GM21367 (cell line): ENCODE results near the gene LSM12.
A peak's percentile ranks its signal among the peaks of the same experiment; 100 is the strongest.
"Not testable (repeated sequence)": the region's sequence is repeated elsewhere in the genome, so short reads cannot be mapped to it uniquely, and the experiment has no call there.

ENCODE experiments used
- ATAC-seq: cut with Tn5 transposase; IDR thresholded peaks from one replicate; pipeline ENCODE4 v1.9.1; 2021; ENCODE audit not compliant: unreplicated experiment

Gene LSM12

DNA sequence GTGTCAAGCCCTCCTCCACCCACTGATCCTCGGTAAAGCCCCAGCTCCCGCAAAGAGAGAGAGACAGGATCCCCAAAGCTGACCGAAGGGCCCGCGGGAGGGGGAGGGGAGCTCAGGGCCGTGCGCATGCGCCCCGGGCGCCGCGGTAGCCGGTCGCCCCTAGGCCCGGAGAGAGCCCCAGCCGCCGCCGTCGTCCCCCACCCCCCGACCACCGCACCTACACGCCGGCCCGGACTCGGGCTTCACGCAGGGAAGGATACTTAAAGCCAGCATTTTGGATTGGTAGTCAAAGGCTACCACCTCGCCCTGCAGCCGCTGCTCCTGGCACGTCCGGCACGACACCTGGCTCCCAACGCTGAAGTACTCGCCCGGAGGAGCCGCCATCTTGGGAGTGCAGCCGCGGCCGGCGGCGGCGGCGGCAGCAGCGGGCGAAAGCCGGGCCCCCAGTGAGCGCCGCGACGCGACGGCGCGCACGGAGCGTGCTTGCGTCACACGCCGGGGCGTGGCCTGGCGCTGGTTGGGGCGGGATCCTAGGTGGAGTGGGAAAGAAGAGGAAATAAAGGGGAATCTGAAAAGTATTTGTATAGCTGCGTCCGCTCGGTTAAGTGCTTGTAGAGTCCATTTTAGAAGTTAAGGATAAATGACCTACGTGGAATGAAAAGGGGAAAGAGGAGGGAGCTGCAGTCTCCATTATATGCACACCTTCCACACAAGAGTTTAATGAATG lies at the start of gene LSM12:
Gene LSM12 (minus strand): TSS at position 468 of the 727 bp plus-strand sequence. CDS start 84 bp downstream, at position 384.
- peak; percentile 38 for ATAC-seq

DNA sequence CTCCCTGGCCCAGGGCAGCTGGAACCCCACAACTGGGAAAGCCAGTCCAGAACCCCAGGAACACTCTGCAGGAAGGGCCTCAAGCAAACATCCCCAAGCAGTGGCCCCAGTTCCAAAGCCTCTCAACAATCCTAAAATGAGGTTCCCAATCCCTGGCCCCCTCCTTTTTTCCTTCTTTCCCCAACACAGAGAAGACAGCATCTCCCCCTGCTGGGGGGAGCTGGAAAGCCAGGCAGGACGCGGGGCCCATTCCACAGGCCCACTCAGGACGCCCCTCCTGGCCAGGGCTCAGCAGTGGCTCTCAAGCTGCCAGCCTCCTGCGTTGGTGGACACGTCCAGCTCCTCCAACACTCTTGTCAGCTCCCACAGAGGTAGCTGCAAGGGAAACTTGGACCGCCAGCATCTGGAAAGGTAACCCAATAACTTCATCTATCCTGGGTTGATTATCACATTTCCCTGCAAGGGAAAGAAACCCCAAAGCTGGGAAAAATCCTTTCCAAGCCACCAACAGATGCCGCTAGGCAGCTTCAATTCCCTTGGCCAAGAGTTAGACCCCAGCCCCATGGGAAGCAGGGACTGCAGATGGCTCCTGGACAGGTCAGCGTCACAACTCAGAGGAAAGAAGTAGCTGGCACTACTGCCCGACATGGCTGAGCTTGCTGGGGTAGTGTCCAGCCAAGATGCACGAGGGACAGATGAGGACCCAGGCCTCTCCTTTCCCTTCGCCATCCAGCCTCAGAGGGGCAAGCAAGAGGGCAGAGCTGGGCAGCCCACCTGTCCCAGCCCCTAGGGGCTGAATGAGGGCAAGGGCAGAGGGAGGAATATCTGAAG lies 49.3 kb upstream of the LSM12 start:
- no peak for ATAC-seq

DNA sequence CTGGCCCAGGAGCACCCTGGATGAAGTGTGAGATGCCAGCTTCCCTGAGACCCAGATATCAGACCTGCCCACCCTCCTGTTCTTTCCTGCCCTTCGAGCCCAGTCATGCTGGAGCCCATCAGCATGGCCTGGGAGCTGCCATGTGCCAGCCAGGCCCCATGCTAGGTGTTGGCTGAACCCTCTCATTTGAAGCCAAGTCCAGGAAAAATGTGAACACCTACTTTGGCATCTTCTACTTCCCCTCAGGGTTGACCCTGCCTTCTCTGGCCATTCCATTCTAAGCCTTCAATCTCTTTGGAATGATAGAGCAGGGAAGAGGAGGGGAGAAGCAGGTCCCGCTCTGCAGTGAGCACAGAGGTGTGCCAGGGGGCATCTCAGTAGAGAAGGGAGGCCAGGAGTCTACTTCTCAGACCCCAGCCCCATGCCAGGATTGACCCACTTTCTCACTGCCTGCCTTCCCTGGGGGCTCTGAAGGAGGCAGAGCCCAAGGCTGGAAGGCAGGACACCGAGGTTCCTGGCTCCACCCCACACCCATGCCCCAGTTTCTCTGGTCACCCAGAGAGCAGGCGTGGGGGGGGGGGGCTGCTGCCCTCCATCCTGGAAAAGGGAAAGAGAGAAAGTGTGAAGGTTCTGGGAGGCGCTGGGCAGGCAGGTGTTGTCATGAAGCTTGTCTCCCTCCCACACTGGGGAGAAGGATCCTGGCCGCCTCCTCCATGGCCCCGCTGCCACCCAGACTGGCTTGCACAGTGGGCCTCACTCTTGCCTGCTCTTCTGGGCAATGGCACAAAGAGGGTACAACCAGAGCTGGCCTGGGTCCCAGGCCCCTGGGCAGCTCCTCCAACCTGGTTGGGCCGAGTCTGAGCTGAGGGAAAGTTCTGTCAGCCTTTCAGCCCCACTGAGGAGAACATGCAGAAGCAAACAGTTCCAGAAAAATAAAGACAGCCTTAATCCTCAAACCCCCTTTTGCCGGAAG lies 47.7 kb upstream of the LSM12 start:
- ATAC-seq, result no peak

DNA sequence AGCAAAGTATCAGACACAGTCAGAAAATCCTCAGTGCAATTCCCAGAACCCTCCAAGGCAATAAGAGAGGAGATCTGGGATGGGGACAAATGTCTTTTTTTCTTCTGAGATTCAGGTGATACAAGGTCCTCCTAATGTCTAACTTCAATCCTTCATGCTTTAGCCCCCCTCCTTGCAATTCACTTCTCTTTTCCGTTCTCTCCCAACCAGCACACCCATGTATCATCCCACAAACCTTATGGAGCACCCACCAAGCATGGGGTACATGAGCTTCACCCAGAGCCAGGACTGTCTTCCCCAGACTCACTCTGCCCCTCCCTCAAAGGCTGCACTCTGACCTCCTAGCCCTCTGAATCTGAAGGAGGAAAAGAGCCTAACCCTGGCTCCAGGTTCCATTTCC lies 46.9 kb upstream of the LSM12 start:
- no peak for ATAC-seq

DNA sequence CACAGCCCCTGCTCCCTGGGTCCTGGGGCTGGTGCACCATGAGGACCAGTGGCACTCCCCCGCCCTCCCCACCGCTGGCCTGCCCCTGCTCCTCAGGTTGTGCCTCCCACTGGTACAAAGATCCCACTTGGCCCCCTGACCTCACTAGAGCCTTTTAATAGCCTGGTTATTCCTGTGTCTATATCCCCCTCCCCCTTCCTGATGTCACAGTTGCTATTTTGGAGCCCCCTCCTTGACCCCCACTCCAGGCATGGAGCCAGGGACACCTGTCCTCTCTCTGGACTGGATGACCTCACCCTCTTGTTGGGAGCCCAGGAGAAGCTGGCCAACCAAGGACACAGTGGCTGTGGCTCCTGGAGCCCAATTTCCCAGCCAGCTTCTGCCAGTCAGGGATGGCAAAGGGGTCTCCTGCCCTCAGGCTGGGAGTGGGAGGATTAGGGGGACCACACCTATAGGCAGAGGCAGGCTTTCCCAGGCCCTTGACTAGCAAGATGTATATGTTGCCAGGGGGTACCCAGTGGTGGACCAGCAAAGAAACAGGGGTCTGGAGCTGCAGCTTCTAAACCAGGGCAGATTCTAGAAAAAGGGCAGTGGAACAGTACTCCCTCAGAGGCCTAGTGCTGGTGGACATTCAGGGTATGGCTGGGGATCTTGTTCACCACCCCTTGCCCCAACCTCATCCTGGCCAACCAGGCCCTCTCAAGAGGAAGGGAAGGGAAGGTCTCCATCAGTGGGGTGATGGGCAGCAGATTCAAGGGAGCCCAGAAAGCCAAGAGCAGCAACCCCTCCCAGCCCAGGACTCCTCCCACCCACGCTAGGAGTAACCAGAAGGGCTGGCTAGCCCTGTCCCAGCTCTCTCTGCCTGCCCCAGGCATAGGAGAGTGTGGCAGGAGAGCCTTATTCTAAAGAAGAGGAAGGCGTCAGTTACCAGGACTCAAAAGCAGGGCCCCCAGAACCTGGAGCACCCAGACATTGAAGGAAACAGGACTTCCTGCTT lies 46.1 kb upstream of the LSM12 start:
- ATAC-seq, result no peak

DNA sequence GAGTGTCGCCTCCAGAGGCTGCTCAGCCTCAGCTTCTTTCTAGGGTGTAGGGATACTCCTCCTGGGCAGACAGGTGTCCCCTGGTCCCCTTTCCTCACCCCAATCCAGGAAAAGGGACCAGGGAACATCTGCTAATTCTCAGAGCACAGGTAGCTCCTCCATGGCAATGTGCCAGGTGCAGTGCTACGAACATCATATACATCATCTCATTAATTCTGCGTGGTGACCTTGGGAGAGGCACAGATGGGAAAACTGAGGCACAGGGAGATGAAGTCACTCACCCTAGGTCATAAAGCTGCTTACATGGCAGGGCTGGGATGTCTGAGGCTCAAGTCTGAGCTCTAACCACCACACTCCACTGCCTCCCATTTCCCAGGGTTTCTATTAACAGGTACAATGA lies 45.3 kb upstream of the LSM12 start:
- ATAC-seq, result no peak

DNA sequence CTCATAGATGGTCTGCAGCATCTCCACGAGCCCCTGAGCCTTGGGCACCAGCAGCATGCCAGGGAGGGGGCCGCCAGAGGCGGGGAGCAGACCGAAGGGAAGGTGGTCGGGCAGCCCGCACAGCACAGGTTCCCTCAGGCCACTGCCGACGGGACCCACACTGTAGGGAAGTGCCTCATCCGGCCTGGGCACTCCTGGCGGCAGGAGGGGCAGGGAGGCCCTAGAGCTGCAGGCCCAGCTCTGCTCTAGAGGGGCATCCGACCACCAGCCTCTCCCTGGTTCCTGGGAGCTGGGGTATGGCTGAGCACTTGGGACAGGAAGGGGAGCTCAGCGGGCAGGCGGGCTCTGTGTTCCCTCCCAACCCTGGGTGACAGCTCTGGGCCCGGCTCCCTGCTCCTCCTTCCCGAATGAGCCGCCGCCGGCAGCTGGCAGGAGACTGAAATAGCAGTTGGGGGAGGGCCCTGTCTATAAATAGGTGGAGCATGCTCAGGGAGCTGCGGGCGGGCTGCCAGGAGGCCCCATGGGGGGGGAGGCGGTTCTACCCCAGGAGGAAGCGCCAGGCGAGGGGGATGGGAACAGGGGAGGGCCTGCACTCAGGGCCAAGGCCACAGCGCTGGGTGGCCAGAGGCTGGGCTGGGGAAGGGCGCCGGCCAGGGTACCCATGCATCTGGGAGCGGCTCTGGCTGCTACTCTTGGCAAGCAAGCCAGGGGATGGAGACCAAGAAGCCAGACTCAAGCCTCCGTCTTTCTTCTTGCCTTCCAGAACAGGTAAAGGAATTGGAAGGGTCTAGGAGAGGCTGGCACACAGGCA lies 44.6 kb upstream of the LSM12 start:
- ATAC-seq, result no peak

DNA sequence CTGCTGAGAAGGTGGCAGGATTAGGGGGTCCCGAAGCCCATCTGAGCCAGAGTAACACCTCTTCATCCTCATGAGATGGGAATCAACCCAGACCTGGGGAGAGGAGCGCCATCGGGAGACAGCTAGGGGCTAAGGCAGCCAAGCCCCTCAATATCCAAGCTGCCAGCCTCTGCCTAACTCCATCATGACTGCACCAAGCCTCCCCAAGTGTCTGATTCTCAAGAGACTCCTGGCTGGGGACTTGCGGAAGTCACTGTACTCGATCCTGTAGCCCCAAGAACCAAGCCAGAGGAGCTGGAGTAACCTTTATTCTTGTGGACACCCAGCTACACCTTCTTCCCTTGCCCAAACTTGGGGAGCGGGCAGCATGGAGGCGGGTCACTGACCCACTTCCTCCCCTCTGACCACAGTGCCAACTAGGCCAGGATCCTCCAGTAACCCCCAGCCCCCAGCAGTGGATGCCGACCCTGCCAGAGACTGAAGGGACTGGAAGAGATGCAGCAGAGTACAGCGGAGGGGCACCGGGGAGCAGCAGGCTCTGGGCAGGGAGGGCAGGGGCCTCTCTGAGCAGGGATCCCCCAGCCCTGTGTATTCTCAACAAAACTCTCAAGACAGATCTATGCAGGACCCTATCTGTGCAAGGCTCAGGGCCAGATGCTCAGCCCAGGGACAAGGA lies 43.7 kb upstream of the LSM12 start:
- ATAC-seq, result no peak

DNA sequence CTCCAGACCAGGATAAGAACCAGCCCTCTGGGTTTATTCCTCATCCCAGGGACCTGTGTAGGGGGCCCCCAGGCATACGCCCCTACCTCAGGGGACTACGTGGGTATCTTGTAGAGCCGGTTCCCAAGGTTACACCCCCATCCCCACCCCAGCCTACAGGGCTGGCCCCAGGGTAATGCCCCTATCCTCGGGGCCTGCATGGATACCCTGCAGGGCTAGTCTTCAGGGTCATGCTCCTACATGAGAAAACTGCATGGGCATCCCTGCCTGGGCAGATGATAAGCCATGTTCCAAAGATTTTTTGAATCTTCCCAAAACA lies 42.8 kb upstream of the LSM12 start:
- ATAC-seq, result no peak

DNA sequence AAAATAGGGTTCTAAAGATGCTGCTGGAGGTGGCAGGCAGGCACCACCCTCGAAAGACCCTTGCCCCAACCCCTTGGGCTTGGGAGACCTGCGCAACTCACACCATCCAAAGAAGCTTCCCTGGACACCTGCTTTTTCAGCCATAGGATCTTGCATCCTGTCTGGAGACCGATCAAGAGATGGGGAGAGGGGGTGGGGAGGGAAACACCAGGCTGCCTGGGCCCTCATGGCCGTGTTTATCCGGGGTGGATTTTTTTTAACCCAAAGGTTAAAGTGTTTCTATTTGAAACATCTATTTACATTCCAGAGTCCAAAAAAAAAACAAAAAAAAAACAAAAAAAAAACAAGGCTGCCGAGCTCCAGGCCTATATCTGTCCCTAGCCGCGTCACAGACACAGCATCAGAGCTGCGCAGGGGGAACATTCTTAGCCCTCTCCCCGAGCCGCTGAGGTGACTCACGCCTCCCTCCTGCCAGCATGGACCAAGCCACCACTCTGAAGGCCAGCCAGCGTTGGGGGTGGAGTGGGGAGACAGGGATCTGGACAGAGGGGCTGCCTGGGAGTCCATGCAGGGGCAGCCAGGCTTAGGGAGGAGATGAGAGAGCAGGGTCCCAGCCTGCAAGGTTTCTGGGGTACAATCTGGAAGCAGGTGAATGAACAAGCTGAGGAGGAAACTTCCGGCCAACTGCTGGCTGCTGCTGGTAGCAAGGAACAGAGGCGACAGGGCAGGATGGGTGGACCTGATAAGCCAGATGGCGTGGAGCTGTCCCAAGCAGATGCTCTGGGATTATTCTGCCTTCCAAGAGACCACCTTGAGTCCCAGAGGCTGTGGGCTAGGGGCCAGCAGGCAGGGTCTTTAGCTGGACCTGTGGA lies 42.2 kb upstream of the LSM12 start:
- no peak for ATAC-seq

DNA sequence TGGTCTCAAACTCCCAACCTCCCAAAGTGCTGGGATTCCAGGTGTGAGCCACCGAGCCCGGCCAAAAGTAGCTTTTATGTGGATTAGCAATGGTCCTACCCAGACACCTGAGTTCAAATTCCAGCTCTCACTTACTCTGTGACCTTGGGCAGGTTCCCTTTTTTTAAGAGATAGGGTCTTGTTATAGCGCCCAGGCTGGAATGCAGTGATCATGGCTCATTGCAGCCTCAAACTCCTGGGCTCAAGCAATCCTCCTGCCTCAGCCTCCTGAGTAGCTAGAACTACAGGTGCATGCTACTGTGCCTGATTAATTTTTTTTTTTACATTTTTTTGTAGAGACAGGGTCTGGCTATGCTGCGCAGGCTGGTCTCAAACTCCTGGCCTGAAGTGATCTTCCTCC lies 40.3 kb upstream of the LSM12 start:
- ATAC-seq, result no peak

DNA sequence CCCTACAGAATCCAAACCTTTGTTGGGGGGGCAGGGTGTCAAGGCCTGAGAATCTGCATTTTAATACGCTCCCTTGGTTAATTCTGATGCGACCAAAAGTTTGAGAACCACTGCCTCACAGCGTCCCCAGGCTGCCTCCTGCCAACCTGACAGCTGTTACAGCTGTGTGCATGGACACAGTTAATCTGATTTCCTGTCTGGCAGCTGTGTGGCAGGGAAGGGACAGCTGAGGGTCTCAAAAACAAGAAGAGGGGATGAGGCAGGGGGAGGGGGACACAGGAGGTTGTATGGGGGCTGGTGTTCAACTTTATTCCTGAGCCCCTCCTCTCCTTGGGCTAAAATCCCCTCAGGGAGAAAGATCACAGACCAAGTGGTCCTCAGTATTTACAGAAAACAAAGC lies 39.5 kb upstream of the LSM12 start:
- ATAC-seq, result no peak

DNA sequence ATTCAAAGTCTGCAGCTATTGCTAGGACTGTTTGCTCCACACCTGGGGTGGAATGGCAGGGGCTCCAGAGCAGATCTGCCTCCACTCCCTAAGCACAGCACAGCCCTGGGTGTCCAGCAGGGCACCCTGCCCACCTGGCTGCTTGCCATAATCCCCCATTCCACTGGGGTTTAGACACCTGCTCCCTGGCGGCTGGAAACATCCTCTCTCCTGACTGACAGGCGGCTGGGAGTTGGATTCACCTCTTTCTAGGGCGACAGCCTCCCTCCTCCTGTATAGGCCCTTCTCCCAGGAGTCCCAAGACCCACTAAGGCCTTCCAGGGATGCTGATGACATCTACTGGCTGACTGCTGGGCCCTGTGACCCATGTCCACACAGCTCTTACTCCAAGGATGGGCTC lies 39.0 kb upstream of the LSM12 start:
- ATAC-seq, result no peak

DNA sequence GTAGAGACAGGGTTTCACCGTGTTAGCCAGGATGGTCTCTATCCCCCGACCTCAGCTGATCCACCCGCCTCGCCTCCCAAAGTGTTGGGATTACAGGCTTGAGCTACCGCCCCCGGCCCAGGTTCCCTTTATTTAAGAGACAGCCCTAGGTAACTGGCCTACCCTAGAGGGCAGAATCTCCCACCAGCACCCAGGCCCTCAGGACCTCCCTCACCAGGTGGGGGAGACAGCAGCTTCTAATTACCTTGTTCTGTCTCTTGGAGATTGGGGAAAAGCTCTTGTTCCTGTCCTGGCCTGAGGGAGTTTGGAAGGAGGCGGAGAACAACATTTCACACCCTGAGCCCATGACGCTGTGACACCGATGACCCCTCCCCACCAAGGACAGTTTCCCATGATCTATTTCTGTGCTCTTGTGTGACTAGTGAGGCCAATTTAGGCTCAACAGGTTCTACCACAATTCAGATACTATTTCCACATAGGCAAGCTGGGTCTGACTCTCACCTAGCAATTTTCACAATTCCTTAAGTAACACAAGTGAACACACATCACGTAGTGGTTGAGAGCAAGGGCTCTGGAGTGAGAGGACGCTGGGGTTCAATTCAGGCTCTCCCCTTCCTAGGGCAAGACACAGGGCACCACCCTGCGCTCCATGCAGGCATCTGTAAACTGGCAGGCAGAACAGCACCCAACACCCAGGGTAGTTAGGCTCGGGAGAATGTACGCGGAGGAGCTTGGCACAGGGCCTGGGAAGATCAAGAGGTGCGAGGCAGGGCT lies 36.6 kb upstream of the LSM12 start:
- ATAC-seq, result no peak

DNA sequence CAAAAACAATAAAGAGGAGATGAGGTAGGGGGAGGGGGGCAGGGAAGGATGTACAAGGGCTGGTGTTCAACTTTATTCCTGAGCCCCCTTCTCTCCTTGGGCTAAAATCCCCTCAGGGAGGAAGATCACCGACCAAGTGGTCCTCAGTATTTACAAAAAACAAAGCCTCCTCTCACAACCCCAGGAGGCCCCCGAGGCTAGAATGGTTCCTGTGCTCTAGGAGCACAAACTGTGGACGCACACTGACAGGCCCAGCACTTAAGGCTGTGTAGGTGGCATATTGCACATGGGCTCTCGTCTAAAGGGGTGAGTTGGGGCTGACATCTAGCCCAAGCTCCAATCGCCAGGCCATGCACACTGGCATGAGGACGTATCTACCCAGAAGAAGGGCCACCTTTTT lies 35.4 kb upstream of the LSM12 start:
- ATAC-seq, result not testable (repeated sequence)

DNA sequence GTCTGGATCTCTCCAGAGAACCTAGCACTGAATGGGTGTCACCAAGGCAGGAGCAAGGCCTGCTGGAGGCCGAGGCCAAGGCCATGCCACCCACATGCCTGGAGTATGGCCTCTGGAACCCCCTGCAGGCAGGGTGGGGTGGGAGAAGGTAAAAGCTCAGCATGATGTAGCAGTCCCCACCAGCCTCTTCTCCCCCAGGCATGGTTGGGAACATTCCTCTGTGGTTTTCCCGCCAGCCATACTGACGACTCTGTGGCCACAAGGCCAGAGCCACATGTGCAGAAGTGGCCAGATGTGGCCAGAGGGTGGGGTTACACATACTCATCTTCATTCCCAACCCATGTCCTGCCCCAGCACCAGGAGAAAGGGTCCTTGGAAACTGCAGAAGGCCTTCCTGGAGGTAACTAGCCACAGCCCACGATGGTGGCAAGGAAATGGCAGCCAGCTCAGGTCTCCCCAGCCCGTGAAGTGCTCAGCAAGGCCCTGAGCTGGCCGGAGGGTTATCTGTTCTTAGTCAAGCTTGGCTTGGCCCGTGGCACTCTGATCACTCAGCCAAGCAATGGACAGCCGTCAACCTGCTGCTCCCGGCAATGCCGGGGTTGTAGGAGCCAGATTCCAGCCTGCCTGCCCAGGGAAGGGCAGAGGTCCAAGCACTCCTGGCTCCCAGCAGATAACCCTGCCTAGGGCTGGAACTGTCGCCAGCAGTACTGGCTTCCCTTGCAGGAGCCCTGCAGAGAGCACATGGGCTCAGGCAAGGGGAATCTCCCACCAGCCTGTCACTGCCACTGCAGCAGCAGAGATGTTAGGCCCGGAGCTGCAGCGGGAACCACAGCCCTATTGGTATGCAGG lies 30.9 kb upstream of the LSM12 start:
- ATAC-seq, result no peak
